NCI-H1417 treated with DMSO at 0.1 percent for 48 hours (cell line): ENCODE measurements around the gene ATP6V0E1.

Experiments used
- DNase-seq: peaks from one replicate; lab custom pipeline; 2025; lab: John Stamatoyannopoulos, UW

ATP6V0E1 gene

GRCh38 chr5:172956936-172957335 lies 26.6 kb upstream of the ATP6V0E1 start:
- no peak for DNase-seq

GRCh38 chr5:172957458-172957857 lies 26.1 kb upstream of the ATP6V0E1 start:
- no peak for DNase-seq

- no peak for DNase-seq
Measured at GRCh38 chr5:172958331-172959046, 25.1 kb upstream of the ATP6V0E1 start.

- no peak for DNase-seq
Measured at GRCh38 chr5:172959824-172960799, 23.5 kb upstream of the ATP6V0E1 start.

GRCh38 chr5:172969921-172970320 lies 13.7 kb upstream of the ATP6V0E1 start:
- DNase-seq = no peak

GRCh38 chr5:172971482-172971881 lies 12.1 kb upstream of the ATP6V0E1 start:
- no peak for DNase-seq

GRCh38 chr5:172972552-172972951 lies 11.0 kb upstream of the ATP6V0E1 start:
- no peak for DNase-seq

- no peak for DNase-seq
Measured at GRCh38 chr5:172973127-172973916, 10.2 kb upstream of the ATP6V0E1 start.

- no peak for DNase-seq
Measured at GRCh38 chr5:172973931-172974330, 9.6 kb upstream of the ATP6V0E1 start.

- DNase-seq = no peak
Measured at GRCh38 chr5:172975289-172975688, 8.3 kb upstream of the ATP6V0E1 start.

- DNase-seq = no peak
Measured at GRCh38 chr5:172979778-172980177, 3.8 kb upstream of the ATP6V0E1 start.

- DNase-seq = no peak
Measured at GRCh38 chr5:172981931-172982330, 1.6 kb upstream of the ATP6V0E1 start.

- DNase-seq = no peak
Measured at GRCh38 chr5:172984244-172984953, 828 bp downstream of the ATP6V0E1 start.

GRCh38 chr5:172985596-172985995 lies 2.0 kb downstream of the ATP6V0E1 start:
- DNase-seq = no peak

GRCh38 chr5:172988276-172988675 lies 4.7 kb downstream of the ATP6V0E1 start:
- DNase-seq = no peak

- DNase-seq = no peak
Measured at GRCh38 chr5:172990776-172991175, 7.2 kb downstream of the ATP6V0E1 start.

- no peak for DNase-seq
Measured at GRCh38 chr5:172994405-172994804, 10.8 kb downstream of the ATP6V0E1 start.

- DNase-seq = no peak
Measured at GRCh38 chr5:172999372-172999973, 15.9 kb downstream of the ATP6V0E1 start.

- DNase-seq = no peak
Measured at GRCh38 chr5:172999974-173000373, 16.4 kb downstream of the ATP6V0E1 start.

- no peak for DNase-seq
Measured at GRCh38 chr5:173001229-173001841, 17.8 kb downstream of the ATP6V0E1 start.

GRCh38 chr5:173003360-173003759 lies 19.8 kb downstream of the ATP6V0E1 start:
- no peak for DNase-seq
